ENCODE data around the gene DMC1.

- no peak for TF ChIP-seq CTCF (IDR thresholded peaks at IDR 0.05)
- TF ChIP-seq POLR2AphosphoS5 (IDR thresholded peaks at IDR 0.05; ENCODE audit: low read depth, low read length), result no peak; the same call in 1 of the 2 replicates
- TF ChIP-seq TCF7L2 (IDR thresholded peaks at IDR 0.05; ENCODE audit: low read depth, low read length), result no peak
- no peak for TF ChIP-seq REST (IDR thresholded peaks at IDR 0.05; ENCODE audit: insufficient read depth in 1 of 2, low read depth in 2 of 2, low read length in 1 of 2)
These were observed 85.7 kb downstream of the DMC1 start for GRCh38 chr22:38484244-38484643.
